H1 (cell line): Measurements from ENCODE around the gene PTPRG. TPM values are rescaled to one million over a fixed set of nuclear protein-coding genes. Genes with fewer than 3 reads are reported as not detected.

Experiments
- CBX8 ChIP-seq: fragments of 300-800, 300-1000 bp; sonication (generic); IDR thresholded peaks from 2 replicates; pipeline ENCODE4 v1.7.1; 2016; ENCODE audit warnings: low read depth, low read length, borderline replicate concordance
- HDAC6 ChIP-seq: IDR thresholded peaks from one replicate; pipeline ENCODE4 v1.7.1; 2012; ENCODE audit warnings: low read depth, mild to moderate bottlenecking, inconsistent platforms, low read length, moderate library complexity
- KDM1A ChIP-seq: fragments of 200-600, 300-600 bp; sonication (generic); IDR thresholded peaks from 2 replicates; pipeline ENCODE4 v1.7.1; 2016; ENCODE audit warnings: mild to moderate bottlenecking, low read length, borderline replicate concordance
- MAFK ChIP-seq: IDR thresholded peaks from 2 replicates; pipeline ENCODE4 v1.6.1; 2012; ENCODE audit warnings: low read depth, mild to moderate bottlenecking, improper control_type of control experiment, low read length
- RNF2 ChIP-seq: fragments of 200-900, 300-1000 bp; sonication (generic); IDR thresholded peaks from 2 replicates; pipeline ENCODE4 v1.7.1; 2016; ENCODE audit warnings: borderline replicate concordance, low read depth, mild to moderate bottlenecking, antibody characterized with exemption, low read length; ENCODE audit not compliant: poor library complexity, severe bottlenecking; ENCODE audit errors: missing control alignments
- RXRA ChIP-seq: IDR thresholded peaks from 2 replicates; pipeline ENCODE4 v1.6.1; 2011; ENCODE audit warnings: low read depth, mild to moderate bottlenecking, low read length, moderate library complexity; ENCODE audit not compliant: insufficient read depth
- SIN3A ChIP-seq, 2 experiments: IDR thresholded peaks in 1 of 2; conservative IDR thresholded peaks in 1 of 2; 2 replicates each; pipeline ENCODE4 v1.6.1; 2011 to 2012; ENCODE audit warnings: low read length in 2 of 2, improper control_type of control experiment in 1 of 2, low read depth in 1 of 2, mild to moderate bottlenecking in 1 of 2
- SIX5 ChIP-seq: IDR thresholded peaks from 2 replicates; pipeline ENCODE4 v1.6.1; 2011; ENCODE audit warnings: mild to moderate bottlenecking, low read depth, low read length
- polyA plus RNA-seq, 7 experiments: library from polyadenylated mRNA; depleted of rRNA in 3 of 7; stranded (reverse) in 5 of 7; unstranded in 2 of 7; fragments of >200 nt in 5 of 7; fragments of 200-250 nt in 2 of 7; gene quantifications; 1 replicate in 5 of 7; 2 replicates in 1 of 7; 4 replicates in 1 of 7; pipeline versions ENCODE4 v1.2.1 to v1.2.3, GENCODE V29; 2011 to 2013; ENCODE audit warnings: missing spikeins in 2 of 7, mixed read lengths in 2 of 7
- total RNA-seq: library from RNA; stranded (reverse); fragmentation: NEBNext Ultra II Directional; extraction: Animal tissue kit (Norgen Biotek cat#: 25700); gene quantifications from 2 replicates; pipeline ENCODE4 v1.2.1, GENCODE V29; 2021
- TF ChIP-seq, protein P1 (sequence below): IDR thresholded peaks from 2 replicates; pipeline ENCODE4 v1.6.1; 2012; ENCODE audit warnings: low read length, inconsistent platforms

The PTPRG gene
- total and polyA plus RNA-seq, 2 of the 8 experiments (the other 6 are each of a cell fraction or from before 2014, with no cell fraction given) = 23.3 to 96.2 TPM

DNA sequence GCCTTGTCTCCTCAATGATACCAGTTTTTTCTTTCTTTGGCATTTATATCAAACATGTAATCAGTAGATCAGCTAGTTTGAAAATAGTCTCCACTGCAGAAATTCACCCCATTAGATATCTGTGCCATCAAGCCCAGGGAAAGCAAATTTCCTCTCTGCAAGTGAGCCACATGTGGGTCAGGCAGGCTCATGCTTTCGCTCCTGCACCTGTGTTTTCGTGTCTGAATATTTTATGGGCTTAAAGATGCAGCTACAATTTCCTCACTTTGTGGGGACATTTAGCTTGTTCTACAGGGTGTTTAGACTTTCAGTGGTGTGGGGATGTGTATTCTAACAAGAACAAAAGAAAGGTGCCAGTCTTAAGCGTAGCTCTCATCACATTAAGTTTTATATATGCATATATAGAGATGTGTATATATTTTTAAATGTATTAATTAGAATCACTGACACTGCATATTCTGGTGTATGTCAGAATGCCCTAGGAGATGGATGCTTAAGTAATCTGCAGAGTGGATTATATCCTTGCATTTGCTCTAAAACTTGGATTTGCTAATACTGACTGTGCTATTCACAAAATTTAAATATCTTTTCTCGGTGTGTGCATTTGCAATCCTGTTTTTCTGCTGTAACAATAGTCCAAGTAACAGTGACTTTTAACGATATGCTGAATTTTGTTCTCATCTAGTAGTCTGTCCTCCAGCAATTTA is 372.6 kb downstream of the PTPRG start (continued):
- TF ChIP-seq, protein P1, sequence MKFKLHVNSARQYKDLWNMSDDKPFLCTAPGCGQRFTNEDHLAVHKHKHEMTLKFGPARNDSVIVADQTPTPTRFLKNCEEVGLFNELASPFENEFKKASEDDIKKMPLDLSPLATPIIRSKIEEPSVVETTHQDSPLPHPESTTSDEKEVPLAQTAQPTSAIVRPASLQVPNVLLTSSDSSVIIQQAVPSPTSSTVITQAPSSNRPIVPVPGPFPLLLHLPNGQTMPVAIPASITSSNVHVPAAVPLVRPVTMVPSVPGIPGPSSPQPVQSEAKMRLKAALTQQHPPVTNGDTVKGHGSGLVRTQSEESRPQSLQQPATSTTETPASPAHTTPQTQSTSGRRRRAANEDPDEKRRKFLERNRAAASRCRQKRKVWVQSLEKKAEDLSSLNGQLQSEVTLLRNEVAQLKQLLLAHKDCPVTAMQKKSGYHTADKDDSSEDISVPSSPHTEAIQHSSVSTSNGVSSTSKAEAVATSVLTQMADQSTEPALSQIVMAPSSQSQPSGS = no peak
- no peak for TF ChIP-seq RNF2
- TF ChIP-seq SIX5 = no peak
- no peak for TF ChIP-seq CBX8
- TF ChIP-seq RXRA = no peak
- TF ChIP-seq KDM1A = no peak
- TF ChIP-seq HDAC6 = no peak
- TF ChIP-seq SIN3A (conservative IDR thresholded peaks at IDR 0.05 in 1 of 2, IDR thresholded peaks at IDR 0.05 in 1 of 2; ENCODE audit: low read depth in 1 of 2, low read length in 2 of 2) = no peak
- TF ChIP-seq MAFK = no peak
